ENCODE data around the gene BRIP1. TPM values are rescaled to one million over a fixed set of nuclear protein-coding genes. Genes with fewer than 3 reads are reported as not detected.
"Not testable (repeated sequence)": the region's sequence is repeated elsewhere in the genome, so short reads cannot be mapped to it uniquely, and the experiment has no call there.

BRIP1 gene
- polyA plus RNA-seq, 2 of the 4 experiments (the other 2 are of a cell fraction), result 8.0 to 11.5 TPM

GRCh38 chr17:61720016-61720795, 143.1 kb downstream of the BRIP1 start:
- TF ChIP-seq TP53 (CRISPR knock-in tag; IDR thresholded peaks at IDR 0.05), result no peak
- TF ChIP-seq KDM5A (IDR thresholded peaks at IDR 0.05), result no peak
- no peak for TF ChIP-seq EHF (CRISPR knock-in tag; IDR thresholded peaks at IDR 0.05)
- no peak for TF ChIP-seq FOSB (CRISPR knock-in tag; IDR thresholded peaks at IDR 0.05)
- H3K27ac ChIP-seq, result no peak overlapping the region
- DNase-seq (ENCODE audit: low read depth in 1 of 2, low spot score in 1 of 2), result no peak
- 92% methylated on average over 4 of the region's 4 CpGs for WGBS (ENCODE audit: missing lambda C conversion rate)
- no peak for FAIRE-seq
- no peak for ATAC-seq
- no peak overlapping the region for H3K4me3 ChIP-seq
- H3K4me1 ChIP-seq, result no peaks in the 10 kb centered on the region
- H3K4me2 ChIP-seq, result no peak overlapping the region
- POLR2A ChIA-PET, result no interaction called here
- peaks cover 15% of the 10 kb centered on the region; the same call in 2 of the 3 replicates for H3K9me3 ChIP-seq
- CTCF ChIA-PET, result no interaction called here

- POLR2A ChIA-PET, CTCF ChIA-PET, ATAC-seq: not testable (repeated sequence)
Measured at GRCh38 chr17:61719220-61719619, 144.1 kb downstream of the BRIP1 start.

GRCh38 chr17:61718022-61718421, 145.3 kb downstream of the BRIP1 start:
- POLR2A ChIA-PET, result no interaction called here
- Histone ChIP-seq H3K4me3 (no peak overlapping the region), H3K9me3 (peaks cover 15% of the 10 kb centered on the region; the same call in 2 of the 3 replicates), H3K27ac (no peak overlapping the region), H3K4me2 (no peak overlapping the region), H3K4me1 (no peaks in the 10 kb centered on the region)
- no peak for ATAC-seq
- FAIRE-seq, result no peak
- TF ChIP-seq HOXA7 (CRISPR knock-in tag; IDR thresholded peaks at IDR 0.05) (no peak), NR3C1 (IDR thresholded peaks at IDR 0.05) (no peak), ESRRA (IDR thresholded peaks at IDR 0.05; ENCODE audit: borderline replicate concordance, low read length) (no peak), CHD4 (IDR thresholded peaks at IDR 0.05; ENCODE audit: borderline replicate concordance) (no peak), PHF8 (IDR thresholded peaks at IDR 0.05; ENCODE audit: borderline replicate concordance, low read depth) (no peak), HDAC2 (IDR thresholded peaks at IDR 0.05) (no peak), ELK1 (IDR thresholded peaks at IDR 0.05; ENCODE audit: low read depth, low read length) (no peak), TFCP2L1 (CRISPR knock-in tag; IDR thresholded peaks at IDR 0.05) (no peak), SREBF2 (IDR thresholded peaks at IDR 0.05) (no peak), POLR2A (IDR thresholded peaks at IDR 0.05; ENCODE audit: low read length) (no peak), CBX2 (IDR thresholded peaks at IDR 0.05; ENCODE audit: borderline replicate concordance, low read depth) (no peak), REST (IDR thresholded peaks at IDR 0.05) (no peak)
- CTCF ChIA-PET, result interaction anchor here (0.7 to 1.0 kb wide), 3 partner anchors 12 to 119 kb away, joined by 3 read pairs; no protein-coding TSS in a partner anchor
- DNase-seq (ENCODE audit: low read depth in 1 of 2, low spot score in 1 of 2), result no peak

More at GRCh38 chr17:61719220-61719619, 144.1 kb downstream of the BRIP1 start:
- not testable (repeated sequence) for DNase-seq (ENCODE audit: low read depth in 1 of 2, low spot score in 1 of 2); H3K4me3 ChIP-seq; H3K27ac ChIP-seq; H3K4me2 ChIP-seq; H3K4me1 ChIP-seq
- FAIRE-seq, result peak; percentile 7
- H3K9me3 ChIP-seq, result peaks cover 15% of the 10 kb centered on the region; the same call in 2 of the 3 replicates
- WGBS (ENCODE audit: missing lambda C conversion rate), result 90% methylated on average over 8 of the region's 8 CpGs
